Measurements from ENCODE around the gene PPME1.

DNA sequence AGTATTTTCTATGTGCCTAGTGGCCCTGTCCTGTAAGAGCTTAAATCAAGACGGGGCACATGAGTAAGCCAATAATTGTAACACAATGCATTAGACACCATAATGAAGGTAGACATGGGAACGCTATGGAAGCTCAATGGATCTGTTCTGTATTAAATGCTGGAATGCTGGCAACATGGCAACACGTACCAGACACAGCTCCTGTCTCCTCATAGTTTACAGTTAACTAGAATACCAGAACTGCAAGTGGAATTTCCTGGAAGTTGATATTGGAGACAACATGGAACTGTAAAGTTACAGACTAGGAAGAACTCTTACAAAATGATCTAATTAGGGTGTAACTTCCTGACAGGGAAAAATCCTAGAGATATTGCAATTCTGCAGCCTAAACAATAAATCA lies 127.9 kb downstream of the PPME1 start:
- TF ChIP-seq, protein P1, sequence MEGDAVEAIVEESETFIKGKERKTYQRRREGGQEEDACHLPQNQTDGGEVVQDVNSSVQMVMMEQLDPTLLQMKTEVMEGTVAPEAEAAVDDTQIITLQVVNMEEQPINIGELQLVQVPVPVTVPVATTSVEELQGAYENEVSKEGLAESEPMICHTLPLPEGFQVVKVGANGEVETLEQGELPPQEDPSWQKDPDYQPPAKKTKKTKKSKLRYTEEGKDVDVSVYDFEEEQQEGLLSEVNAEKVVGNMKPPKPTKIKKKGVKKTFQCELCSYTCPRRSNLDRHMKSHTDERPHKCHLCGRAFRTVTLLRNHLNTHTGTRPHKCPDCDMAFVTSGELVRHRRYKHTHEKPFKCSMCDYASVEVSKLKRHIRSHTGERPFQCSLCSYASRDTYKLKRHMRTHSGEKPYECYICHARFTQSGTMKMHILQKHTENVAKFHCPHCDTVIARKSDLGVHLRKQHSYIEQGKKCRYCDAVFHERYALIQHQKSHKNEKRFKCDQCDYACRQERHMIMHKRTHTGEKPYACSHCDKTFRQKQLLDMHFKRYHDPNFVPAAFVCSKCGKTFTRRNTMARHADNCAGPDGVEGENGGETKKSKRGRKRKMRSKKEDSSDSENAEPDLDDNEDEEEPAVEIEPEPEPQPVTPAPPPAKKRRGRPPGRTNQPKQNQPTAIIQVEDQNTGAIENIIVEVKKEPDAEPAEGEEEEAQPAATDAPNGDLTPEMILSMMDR (IDR thresholded peaks at IDR 0.05): no peak
- TF ChIP-seq EZH2 (IDR thresholded peaks at IDR 0.05): no peak

Measured in neural progenitor cell (in vitro differentiated cells).